Breast epithelium (tissue), 3 donors: ENCODE data around the gene TRIM59.

ENCODE experiments used
- POLR2A ChIP-seq: fragments of 450-650 bp; IDR thresholded peaks from one replicate; pipeline ENCODE4 v1.6.1; 2016; ENCODE audit warnings: antibody characterized with exemption, mild to moderate bottlenecking, moderate library complexity
- POLR2AphosphoS5 ChIP-seq, 3 donors: sonication (generic); formaldehyde crosslinking; IDR thresholded peaks; one replicate each; pipeline ENCODE4 v1.6.1; 2017; ENCODE audit warnings: antibody characterized with exemption in 3 of 3
- TF ChIP-seq, protein P1 (sequence below), 3 donors: fragments of 450-650 bp; IDR thresholded peaks; one replicate each; pipeline ENCODE4 v1.5.1; 2016 to 2017; ENCODE audit warnings: antibody characterized with exemption in 3 of 3, mild to moderate bottlenecking in 3 of 3, moderate library complexity in 3 of 3

GRCh38 chr3:160401291-160402095 lies 48.1 kb downstream of the TRIM59 start:
- TF ChIP-seq POLR2A (no peak), POLR2AphosphoS5 (IDR thresholded peaks at IDR 0.05) (no peak)
- TF ChIP-seq, protein P1, sequence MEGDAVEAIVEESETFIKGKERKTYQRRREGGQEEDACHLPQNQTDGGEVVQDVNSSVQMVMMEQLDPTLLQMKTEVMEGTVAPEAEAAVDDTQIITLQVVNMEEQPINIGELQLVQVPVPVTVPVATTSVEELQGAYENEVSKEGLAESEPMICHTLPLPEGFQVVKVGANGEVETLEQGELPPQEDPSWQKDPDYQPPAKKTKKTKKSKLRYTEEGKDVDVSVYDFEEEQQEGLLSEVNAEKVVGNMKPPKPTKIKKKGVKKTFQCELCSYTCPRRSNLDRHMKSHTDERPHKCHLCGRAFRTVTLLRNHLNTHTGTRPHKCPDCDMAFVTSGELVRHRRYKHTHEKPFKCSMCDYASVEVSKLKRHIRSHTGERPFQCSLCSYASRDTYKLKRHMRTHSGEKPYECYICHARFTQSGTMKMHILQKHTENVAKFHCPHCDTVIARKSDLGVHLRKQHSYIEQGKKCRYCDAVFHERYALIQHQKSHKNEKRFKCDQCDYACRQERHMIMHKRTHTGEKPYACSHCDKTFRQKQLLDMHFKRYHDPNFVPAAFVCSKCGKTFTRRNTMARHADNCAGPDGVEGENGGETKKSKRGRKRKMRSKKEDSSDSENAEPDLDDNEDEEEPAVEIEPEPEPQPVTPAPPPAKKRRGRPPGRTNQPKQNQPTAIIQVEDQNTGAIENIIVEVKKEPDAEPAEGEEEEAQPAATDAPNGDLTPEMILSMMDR (IDR thresholded peaks at IDR 0.05), result no peak
